ENCODE data around the gene RIMKLA.

DNA sequence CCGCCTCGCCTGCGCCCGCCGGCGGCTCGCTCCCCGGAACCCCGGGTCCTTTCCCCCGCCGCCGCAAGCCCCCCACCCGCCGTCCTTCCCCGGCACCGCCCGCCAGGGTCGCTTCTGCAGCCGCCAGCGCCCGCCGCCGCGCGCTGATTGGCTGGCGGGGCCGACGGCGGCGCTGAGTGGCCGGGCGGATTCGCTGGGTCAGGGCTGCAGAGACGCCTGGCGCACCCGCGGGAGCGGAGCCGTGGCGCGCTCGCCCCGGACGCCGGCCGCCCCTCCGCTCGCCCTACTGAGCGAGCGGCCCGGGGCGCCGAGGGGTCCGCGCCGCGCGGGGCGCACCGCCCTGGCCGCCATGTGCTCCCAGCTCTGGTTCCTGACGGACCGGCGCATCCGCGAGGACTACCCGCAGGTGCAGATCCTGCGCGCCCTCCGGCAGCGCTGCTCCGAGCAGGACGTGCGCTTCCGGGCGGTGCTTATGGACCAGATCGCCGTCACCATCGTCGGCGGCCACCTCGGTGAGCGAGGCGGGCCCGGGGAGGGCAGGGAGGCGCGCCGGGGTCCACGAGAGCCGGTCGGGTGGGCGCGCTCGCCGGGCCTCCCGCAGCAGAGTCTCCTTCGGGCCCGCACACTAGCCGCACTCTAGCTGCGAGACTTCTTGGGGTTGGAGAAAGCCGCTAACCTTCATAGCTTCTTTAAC is at the start of gene RIMKLA:
- no peak for TF ChIP-seq TAF1 (IDR thresholded peaks at IDR 0.05; ENCODE audit: borderline replicate concordance, low read depth, low read length)
- no peak; the same call in 1 of the 2 replicates for TF ChIP-seq POLR2A (IDR thresholded peaks at IDR 0.05; ENCODE audit: low read depth, low read length)
- no peak for TF ChIP-seq POLR2AphosphoS5 (IDR thresholded peaks at IDR 0.05; ENCODE audit: low read depth, low read length)

All from GM12892 (cell line).